ENCODE measurements around the gene PCNX2.

DNA sequence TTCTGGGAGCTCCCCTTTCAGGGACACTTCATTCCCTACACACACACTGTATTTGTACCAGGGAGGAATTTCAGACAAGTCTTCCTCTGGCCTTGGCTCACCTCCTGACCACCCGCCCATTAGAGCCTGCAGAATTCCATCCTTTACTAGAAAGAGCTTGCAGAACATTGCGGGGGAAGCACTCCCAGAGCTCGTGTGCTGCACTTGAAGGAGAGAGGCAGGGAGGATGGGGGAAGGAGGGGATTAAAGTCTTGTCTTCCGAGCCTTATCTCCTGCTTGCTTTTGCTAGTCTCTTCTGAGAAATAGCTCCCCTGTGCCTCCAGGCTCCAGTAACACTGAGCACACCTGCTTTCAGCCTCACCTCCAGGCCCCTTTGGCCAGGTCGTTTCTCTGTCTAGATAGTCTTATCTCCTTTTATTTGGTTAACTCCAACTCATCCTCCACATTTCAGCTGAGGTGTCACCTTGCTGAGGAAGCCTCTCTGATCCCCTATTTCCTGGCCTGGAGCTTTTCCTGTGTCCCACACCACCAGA lies 62.0 kb downstream of the PCNX2 start:
- TF ChIP-seq CTCF (IDR thresholded peaks at IDR 0.05) = no peak
- no peak for TF ChIP-seq POLR2A (IDR thresholded peaks at IDR 0.05)

Data from esophagus squamous epithelium (tissue), 4 donors.